ENCODE results near the gene TRIP10. TPM values are rescaled to one million over a fixed set of nuclear protein-coding genes. Genes with fewer than 3 reads are reported as not detected.

The TRIP10 gene
- total and polyA plus RNA-seq, 2 of the 8 experiments (the other 6 are each of a cell fraction or from before 2014, with no cell fraction given), result 27.8 to 69.5 TPM

DNA sequence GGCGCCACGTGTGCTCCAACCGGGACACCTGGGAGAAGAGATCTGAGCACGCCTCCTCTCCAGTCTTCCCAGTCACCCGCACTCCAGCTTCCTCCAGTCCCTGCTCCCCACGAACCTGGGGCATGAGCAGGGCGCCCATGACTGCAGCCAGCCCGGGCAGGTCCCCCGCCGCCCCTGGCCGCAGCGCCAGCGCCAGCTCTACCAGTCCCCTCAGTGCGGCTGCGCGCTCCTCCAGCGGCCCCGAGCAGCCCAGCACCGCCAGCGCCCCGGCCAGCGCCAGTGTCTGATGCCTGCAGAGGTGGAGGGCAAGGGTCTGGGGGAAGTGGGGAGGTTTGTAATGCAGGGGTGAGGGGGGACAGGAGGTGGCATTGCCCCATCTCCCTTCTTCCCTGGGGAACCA lies 14.7 kb downstream of the TRIP10 start (continued):
- TF ChIP-seq, protein P1, sequence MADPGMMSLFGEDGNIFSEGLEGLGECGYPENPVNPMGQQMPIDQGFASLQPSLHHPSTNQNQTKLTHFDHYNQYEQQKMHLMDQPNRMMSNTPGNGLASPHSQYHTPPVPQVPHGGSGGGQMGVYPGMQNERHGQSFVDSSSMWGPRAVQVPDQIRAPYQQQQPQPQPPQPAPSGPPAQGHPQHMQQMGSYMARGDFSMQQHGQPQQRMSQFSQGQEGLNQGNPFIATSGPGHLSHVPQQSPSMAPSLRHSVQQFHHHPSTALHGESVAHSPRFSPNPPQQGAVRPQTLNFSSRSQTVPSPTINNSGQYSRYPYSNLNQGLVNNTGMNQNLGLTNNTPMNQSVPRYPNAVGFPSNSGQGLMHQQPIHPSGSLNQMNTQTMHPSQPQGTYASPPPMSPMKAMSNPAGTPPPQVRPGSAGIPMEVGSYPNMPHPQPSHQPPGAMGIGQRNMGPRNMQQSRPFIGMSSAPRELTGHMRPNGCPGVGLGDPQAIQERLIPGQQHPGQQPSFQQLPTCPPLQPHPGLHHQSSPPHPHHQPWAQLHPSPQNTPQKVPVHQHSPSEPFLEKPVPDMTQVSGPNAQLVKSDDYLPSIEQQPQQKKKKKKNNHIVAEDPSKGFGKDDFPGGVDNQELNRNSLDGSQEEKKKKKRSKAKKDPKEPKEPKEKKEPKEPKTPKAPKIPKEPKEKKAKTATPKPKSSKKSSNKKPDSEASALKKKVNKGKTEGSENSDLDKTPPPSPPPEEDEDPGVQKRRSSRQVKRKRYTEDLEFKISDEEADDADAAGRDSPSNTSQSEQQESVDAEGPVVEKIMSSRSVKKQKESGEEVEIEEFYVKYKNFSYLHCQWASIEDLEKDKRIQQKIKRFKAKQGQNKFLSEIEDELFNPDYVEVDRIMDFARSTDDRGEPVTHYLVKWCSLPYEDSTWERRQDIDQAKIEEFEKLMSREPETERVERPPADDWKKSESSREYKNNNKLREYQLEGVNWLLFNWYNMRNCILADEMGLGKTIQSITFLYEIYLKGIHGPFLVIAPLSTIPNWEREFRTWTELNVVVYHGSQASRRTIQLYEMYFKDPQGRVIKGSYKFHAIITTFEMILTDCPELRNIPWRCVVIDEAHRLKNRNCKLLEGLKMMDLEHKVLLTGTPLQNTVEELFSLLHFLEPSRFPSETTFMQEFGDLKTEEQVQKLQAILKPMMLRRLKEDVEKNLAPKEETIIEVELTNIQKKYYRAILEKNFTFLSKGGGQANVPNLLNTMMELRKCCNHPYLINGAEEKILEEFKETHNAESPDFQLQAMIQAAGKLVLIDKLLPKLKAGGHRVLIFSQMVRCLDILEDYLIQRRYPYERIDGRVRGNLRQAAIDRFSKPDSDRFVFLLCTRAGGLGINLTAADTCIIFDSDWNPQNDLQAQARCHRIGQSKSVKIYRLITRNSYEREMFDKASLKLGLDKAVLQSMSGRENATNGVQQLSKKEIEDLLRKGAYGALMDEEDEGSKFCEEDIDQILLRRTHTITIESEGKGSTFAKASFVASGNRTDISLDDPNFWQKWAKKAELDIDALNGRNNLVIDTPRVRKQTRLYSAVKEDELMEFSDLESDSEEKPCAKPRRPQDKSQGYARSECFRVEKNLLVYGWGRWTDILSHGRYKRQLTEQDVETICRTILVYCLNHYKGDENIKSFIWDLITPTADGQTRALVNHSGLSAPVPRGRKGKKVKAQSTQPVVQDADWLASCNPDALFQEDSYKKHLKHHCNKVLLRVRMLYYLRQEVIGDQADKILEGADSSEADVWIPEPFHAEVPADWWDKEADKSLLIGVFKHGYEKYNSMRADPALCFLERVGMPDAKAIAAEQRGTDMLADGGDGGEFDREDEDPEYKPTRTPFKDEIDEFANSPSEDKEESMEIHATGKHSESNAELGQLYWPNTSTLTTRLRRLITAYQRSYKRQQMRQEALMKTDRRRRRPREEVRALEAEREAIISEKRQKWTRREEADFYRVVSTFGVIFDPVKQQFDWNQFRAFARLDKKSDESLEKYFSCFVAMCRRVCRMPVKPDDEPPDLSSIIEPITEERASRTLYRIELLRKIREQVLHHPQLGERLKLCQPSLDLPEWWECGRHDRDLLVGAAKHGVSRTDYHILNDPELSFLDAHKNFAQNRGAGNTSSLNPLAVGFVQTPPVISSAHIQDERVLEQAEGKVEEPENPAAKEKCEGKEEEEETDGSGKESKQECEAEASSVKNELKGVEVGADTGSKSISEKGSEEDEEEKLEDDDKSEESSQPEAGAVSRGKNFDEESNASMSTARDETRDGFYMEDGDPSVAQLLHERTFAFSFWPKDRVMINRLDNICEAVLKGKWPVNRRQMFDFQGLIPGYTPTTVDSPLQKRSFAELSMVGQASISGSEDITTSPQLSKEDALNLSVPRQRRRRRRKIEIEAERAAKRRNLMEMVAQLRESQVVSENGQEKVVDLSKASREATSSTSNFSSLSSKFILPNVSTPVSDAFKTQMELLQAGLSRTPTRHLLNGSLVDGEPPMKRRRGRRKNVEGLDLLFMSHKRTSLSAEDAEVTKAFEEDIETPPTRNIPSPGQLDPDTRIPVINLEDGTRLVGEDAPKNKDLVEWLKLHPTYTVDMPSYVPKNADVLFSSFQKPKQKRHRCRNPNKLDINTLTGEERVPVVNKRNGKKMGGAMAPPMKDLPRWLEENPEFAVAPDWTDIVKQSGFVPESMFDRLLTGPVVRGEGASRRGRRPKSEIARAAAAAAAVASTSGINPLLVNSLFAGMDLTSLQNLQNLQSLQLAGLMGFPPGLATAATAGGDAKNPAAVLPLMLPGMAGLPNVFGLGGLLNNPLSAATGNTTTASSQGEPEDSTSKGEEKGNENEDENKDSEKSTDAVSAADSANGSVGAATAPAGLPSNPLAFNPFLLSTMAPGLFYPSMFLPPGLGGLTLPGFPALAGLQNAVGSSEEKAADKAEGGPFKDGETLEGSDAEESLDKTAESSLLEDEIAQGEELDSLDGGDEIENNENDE (IDR thresholded peaks at IDR 0.05; ENCODE audit: insufficient replicate concordance, low read length), result no peak
- TF ChIP-seq EZH2 (IDR thresholded peaks at IDR 0.05; ENCODE audit: low read depth, low read length, severe bottlenecking) (no peak), PHF8 (conservative IDR thresholded peaks at IDR 0.05; ENCODE audit: low read depth, low read length) (no peak), EGR1 (IDR thresholded peaks at IDR 0.05; ENCODE audit: borderline replicate concordance, low read depth, low read length) (no peak)
- TF ChIP-seq, protein P2, sequence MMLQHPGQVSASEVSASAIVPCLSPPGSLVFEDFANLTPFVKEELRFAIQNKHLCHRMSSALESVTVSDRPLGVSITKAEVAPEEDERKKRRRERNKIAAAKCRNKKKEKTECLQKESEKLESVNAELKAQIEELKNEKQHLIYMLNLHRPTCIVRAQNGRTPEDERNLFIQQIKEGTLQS (IDR thresholded peaks at IDR 0.05; ENCODE audit: insufficient read depth, low read depth, low read length), result no peak
- TF ChIP-seq, protein P3, sequence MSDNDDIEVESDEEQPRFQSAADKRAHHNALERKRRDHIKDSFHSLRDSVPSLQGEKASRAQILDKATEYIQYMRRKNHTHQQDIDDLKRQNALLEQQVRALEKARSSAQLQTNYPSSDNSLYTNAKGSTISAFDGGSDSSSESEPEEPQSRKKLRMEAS (IDR thresholded peaks at IDR 0.05), result no peak
